Fibroblast of villous mesenchyme (primary cell): ENCODE measurements around the gene NPAS2. TPM values are rescaled to one million over a fixed set of nuclear protein-coding genes. Genes with fewer than 3 reads are reported as not detected.

Source experiments
- DNase-seq: peaks from one replicate; pipeline ENCODE4 v3.0.0-alpha.2; 2010; ENCODE audit warnings: low read depth
- H3K4me3 ChIP-seq: 2 replicates; pipeline ENCODE4 v1.5.1; 2011; ENCODE audit warnings: low read depth, mild to moderate bottlenecking, low read length
- CTCF ChIP-seq: IDR thresholded peaks from 2 replicates; pipeline ENCODE4 v1.5.1; 2012; ENCODE audit warnings: low read depth, mild to moderate bottlenecking, low read length; ENCODE audit not compliant: insufficient read depth
- total RNA-seq: library from RNA; depleted of rRNA; stranded (reverse); fragments of >200 nt; gene quantifications from 2 replicates; pipeline ENCODE4 v1.2.3, GENCODE V29; 2012

Gene NPAS2
- total RNA-seq, 1 donor, result 17.3 TPM

GRCh38 chr2:100813527-100813926 lies 6.4 kb upstream of the NPAS2 start:
- H3K4me3 ChIP-seq, result no peak overlapping the region
- no peak for TF ChIP-seq CTCF
- peak; percentile 62 for DNase-seq

GRCh38 chr2:100814043-100814442 lies 5.9 kb upstream of the NPAS2 start:
- no peak overlapping the region for H3K4me3 ChIP-seq
- no peak for DNase-seq
- TF ChIP-seq CTCF, result no peak

GRCh38 chr2:100814453-100814852 lies 5.5 kb upstream of the NPAS2 start:
- no peak for TF ChIP-seq CTCF
- no peak for DNase-seq
- no peak overlapping the region for H3K4me3 ChIP-seq

- no peak overlapping the region for H3K4me3 ChIP-seq
- no peak for TF ChIP-seq CTCF
These were observed 2.5 kb upstream of the NPAS2 start for GRCh38 chr2:100817388-100817985.

GRCh38 chr2:100818003-100818605 lies 1.8 kb upstream of the NPAS2 start:
- no peak for TF ChIP-seq CTCF
- peak overlapping the region; percentile 57 for H3K4me3 ChIP-seq
- DNase-seq, result peak; percentile 51

More at GRCh38 chr2:100817388-100817985, 2.5 kb upstream of the NPAS2 start:
- peak; percentile 38 for DNase-seq

GRCh38 chr2:100818606-100819369 lies 1.2 kb upstream of the NPAS2 start:
- DNase-seq, result peak; percentile 78
- H3K4me3 ChIP-seq, result peak overlapping the region; percentile 57
- peak; percentile 24 for TF ChIP-seq CTCF

GRCh38 chr2:100820273-100820522 lies 259 bp downstream of the NPAS2 start:
- DNase-seq, result no peak
- TF ChIP-seq CTCF, result no peak
- H3K4me3 ChIP-seq, result peak overlapping the region; percentile 67
